Nephron progenitor cell (in vitro differentiated cells): ENCODE results near the gene SLC37A2.

Experiments
- DNase-seq: peaks from one replicate; pipeline ENCODE4 v3.0.0; 2021
- H3K27ac Mint-ChIP-seq: 2 replicates; pipeline ENCODE4 v1.8.0; 2021; ENCODE audit warnings: mild to moderate bottlenecking, moderate library complexity, mixed read lengths
- H3K27me3 Mint-ChIP-seq: 2 replicates; pipeline ENCODE4 v1.8.0; 2021; ENCODE audit warnings: mild to moderate bottlenecking, low read depth, mixed read lengths; ENCODE audit not compliant: poor library complexity
- H3K36me3 Mint-ChIP-seq: 2 replicates; pipeline ENCODE4 v1.8.0; 2021; ENCODE audit warnings: low read depth, mixed read lengths
- H3K4me1 Mint-ChIP-seq: 2 replicates; pipeline ENCODE4 v1.8.0; 2021; ENCODE audit warnings: mixed read lengths
- H3K4me3 Mint-ChIP-seq: 2 replicates; pipeline ENCODE4 v1.8.0; 2021; ENCODE audit warnings: mild to moderate bottlenecking, moderate library complexity, mixed read lengths
- H3K9me3 Mint-ChIP-seq: 2 replicates; pipeline ENCODE4 v1.8.0; 2021; ENCODE audit warnings: mild to moderate bottlenecking, moderate library complexity, mixed read lengths
- CTCF ChIP-seq: fragments of 200-600 bp; sonication (generic); IDR thresholded peaks from 2 replicates; pipeline ENCODE4 v1.5.0; 2021; ENCODE audit warnings: antibody characterized with exemption

The SLC37A2 gene

GRCh38 chr11:125071435-125071834 is 8.3 kb downstream of the SLC37A2 start:
- Mint-ChIP-seq H3K36me3 (no peaks in the 10 kb centered on the region), H3K27me3 (peaks cover 17% of the 10 kb centered on the region), H3K4me1 (peaks cover 44% of the 10 kb centered on the region), H3K9me3 (no peaks in the 10 kb centered on the region), H3K4me3 (peak overlapping the region; percentile 20), H3K27ac (peak overlapping the region; percentile 68)
- no peak for DNase-seq
- TF ChIP-seq CTCF: no peak

- DNase-seq: no peak
- Mint-ChIP-seq H3K4me1 (peaks cover 44% of the 10 kb centered on the region), H3K27me3 (peaks cover 18% of the 10 kb centered on the region), H3K4me3 (no peak overlapping the region), H3K27ac (no peak overlapping the region), H3K9me3 (no peaks in the 10 kb centered on the region), H3K36me3 (no peaks in the 10 kb centered on the region)
- TF ChIP-seq CTCF: no peak
Observed at GRCh38 chr11:125071846-125072217, 8.7 kb downstream of the SLC37A2 start.

DNA sequence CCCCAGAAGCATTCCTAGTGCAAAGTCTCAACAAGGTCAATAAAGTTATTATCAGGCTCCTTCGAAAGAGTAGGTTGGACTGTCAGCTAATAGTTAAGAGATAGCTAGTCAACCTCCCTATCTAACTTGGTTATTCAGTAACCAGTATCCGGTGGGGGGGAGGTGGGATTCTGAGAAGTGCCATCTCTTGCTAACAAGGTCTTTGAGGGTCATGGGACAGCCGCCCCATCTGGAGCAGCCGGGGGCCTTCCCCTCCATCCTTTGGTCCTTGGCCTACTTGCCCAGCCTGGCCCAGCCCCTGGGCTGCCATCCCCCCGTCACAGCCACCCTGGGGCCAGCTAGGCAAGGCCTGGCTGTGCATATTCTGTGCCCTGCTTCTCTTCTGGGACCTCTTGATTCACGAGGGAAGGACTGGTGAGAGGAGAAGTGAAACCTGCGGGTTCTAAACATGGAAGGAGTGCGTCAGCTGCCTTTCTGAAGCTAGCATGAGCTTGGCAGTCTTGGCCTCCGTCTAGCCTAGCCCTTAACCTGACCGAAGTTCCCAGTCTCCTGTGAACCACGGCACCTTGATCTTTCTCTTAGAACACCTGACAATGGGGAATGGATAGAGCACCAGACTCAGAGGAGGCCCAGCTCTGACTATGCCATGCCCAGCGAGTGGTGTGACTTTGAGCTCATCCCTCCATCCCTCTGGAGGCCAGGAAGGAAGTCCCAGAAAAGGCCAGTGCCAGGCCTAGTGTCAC is 9.3 kb downstream of the SLC37A2 start:
- peaks cover 14% of the 10 kb centered on the region for H3K27me3 Mint-ChIP-seq
- H3K36me3 Mint-ChIP-seq: no peaks in the 10 kb centered on the region
- H3K4me1 Mint-ChIP-seq: peaks cover 44% of the 10 kb centered on the region
- TF ChIP-seq CTCF: no peak
- no peak overlapping the region for H3K27ac Mint-ChIP-seq
- H3K4me3 Mint-ChIP-seq: no peak overlapping the region
- DNase-seq: no peak
- no peaks in the 10 kb centered on the region for H3K9me3 Mint-ChIP-seq

- Mint-ChIP-seq H3K9me3 (no peaks in the 10 kb centered on the region), H3K4me3 (no peak overlapping the region), H3K36me3 (no peaks in the 10 kb centered on the region), H3K27me3 (peaks cover 10% of the 10 kb centered on the region), H3K4me1 (peaks cover 44% of the 10 kb centered on the region), H3K27ac (no peak overlapping the region)
- no peak for TF ChIP-seq CTCF
- DNase-seq: no peak
Observed at GRCh38 chr11:125072961-125073590, 10.0 kb downstream of the SLC37A2 start.

- no peak for TF ChIP-seq CTCF
- peaks cover 10% of the 10 kb centered on the region for H3K27me3 Mint-ChIP-seq
- no peaks in the 10 kb centered on the region for H3K36me3 Mint-ChIP-seq
Observed at GRCh38 chr11:125073616-125074483, 10.7 kb downstream of the SLC37A2 start.

More at GRCh38 chr11:125073616-125074483, 10.7 kb downstream of the SLC37A2 start:
- Mint-ChIP-seq H3K4me1 (peaks cover 44% of the 10 kb centered on the region), H3K9me3 (no peaks in the 10 kb centered on the region), H3K27ac (no peak overlapping the region), H3K4me3 (no peak overlapping the region)
- no peak for DNase-seq
